ENCODE measurements around the gene SOX14. TPM values are rescaled to one million over a fixed set of nuclear protein-coding genes. Genes with fewer than 3 reads are reported as not detected.

The SOX14 gene
- total RNA-seq, 2 donors from 2014 or later = 0.13 TPM; not detected in 1

DNA sequence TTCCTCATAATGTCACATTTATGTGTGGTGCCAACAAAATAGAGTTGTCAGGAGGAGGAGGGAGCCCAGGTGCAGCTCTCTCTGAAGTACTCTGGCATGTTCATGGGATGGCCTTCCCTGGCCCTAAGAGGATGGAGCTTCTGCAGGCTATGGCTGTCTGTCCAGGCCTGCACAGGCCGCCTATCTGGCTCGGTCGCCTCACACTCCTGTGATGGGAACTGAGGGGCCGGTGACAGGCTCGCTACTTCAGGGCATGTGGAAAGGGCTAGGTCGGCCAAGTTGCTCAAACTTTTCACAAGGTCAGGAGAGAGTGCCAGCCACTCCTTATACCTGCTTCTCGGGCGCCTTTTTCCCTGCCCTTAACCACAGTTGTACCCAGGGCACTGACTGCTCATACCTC, 51.1 kb downstream of the SOX14 start:
- no peak overlapping the region for H3K27ac ChIP-seq (ENCODE audit: low read depth, low read length)
- no peaks in the 10 kb centered on the region for H3K36me3 Mint-ChIP-seq (ENCODE audit: low read depth)
- H3K27ac Mint-ChIP-seq = no peak overlapping the region
- no peak overlapping the region for H3K4me3 ChIP-seq (ENCODE audit: low read length)
- no peak for DNase-seq
- H3K27me3 Mint-ChIP-seq (ENCODE audit: insufficient read depth) = peaks cover under 1% of the 10 kb centered on the region
- H3K4me1 ChIP-seq (ENCODE audit: control insufficient read depth, insufficient read depth, low read length) = no peaks in the 10 kb centered on the region
- WGBS, 2 experiments (ENCODE audit: insufficient coverage in 1 of 2, insufficient read length in 1 of 2) = 92 to 99% methylated on average over 6 to 8 of the region's 8 CpGs
- no peak overlapping the region for H3K9ac ChIP-seq (ENCODE audit: extremely low read depth, low read length, poor library complexity, severe bottlenecking)
- no peaks in the 10 kb centered on the region for H3K9me3 ChIP-seq (ENCODE audit: control insufficient read depth, low read length)
- peaks cover 6% of the 10 kb centered on the region for H3K4me1 Mint-ChIP-seq
- no peak overlapping the region for H3K4me3 Mint-ChIP-seq
- TF ChIP-seq, protein P1, sequence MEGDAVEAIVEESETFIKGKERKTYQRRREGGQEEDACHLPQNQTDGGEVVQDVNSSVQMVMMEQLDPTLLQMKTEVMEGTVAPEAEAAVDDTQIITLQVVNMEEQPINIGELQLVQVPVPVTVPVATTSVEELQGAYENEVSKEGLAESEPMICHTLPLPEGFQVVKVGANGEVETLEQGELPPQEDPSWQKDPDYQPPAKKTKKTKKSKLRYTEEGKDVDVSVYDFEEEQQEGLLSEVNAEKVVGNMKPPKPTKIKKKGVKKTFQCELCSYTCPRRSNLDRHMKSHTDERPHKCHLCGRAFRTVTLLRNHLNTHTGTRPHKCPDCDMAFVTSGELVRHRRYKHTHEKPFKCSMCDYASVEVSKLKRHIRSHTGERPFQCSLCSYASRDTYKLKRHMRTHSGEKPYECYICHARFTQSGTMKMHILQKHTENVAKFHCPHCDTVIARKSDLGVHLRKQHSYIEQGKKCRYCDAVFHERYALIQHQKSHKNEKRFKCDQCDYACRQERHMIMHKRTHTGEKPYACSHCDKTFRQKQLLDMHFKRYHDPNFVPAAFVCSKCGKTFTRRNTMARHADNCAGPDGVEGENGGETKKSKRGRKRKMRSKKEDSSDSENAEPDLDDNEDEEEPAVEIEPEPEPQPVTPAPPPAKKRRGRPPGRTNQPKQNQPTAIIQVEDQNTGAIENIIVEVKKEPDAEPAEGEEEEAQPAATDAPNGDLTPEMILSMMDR (conservative IDR thresholded peaks at IDR 0.05) = no peak
- H3K36me3 ChIP-seq (ENCODE audit: control insufficient read depth, insufficient read depth, low read length) = no peaks in the 10 kb centered on the region
- no peaks in the 10 kb centered on the region for H3K27me3 ChIP-seq (ENCODE audit: control insufficient read depth, insufficient read depth, low read length, poor library complexity, severe bottlenecking)
- H3K9me3 Mint-ChIP-seq = no peaks in the 10 kb centered on the region

Other genes with a start within 250 kb of the SOX14 start
- under 1 TPM; 0.13 to 0.27 TPM for gene CLDN18, start 245.8 kb downstream of the SOX14 start, total RNA-seq